ENCODE results near the gene CYP2U1.

DNA sequence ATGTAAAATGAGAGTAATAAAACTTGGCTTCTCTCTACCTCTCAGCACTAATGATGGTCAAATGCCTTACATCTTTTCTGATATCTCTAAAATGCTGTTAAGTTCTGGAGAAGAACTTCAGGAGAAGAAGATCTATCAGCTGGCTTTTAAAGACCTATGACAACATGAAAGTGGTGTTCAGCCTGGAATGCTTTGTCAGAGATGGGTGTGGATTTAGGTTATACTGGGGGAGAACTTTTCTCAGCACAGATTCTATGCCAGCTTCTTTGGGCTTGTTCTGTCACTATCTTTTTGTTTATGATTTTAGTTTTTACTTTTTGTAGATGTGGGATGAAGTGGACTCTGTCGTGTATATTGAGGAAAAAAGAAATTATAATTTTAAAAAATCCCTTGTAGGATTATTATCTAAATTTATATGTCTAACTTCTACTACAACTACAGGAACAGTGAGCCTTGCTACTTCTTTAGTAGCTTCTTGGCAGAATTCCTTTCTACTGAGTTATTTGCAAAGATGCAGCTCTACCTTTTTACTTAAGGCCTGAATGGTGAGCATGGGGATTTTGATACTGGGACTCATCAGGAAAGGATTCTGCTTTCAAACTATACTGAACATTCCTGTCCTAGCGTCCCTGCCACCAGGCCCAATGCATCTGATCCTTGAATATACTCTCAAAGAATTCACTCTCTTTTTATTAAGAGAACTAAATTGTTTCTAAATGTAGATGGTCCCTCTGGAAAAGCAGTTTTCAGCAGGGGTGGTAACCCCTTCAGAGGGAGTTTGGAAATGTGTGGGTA, 19.6 kb downstream of the CYP2U1 start:
- TF ChIP-seq FOXK2 (IDR thresholded peaks at IDR 0.05) (no peak), BHLHE40 (IDR thresholded peaks at IDR 0.05; ENCODE audit: borderline replicate concordance) (no peak), ELF4 (IDR thresholded peaks at IDR 0.05) (no peak), ARNT (IDR thresholded peaks at IDR 0.05) (no peak), ZNF384 (IDR thresholded peaks at IDR 0.05) (no peak), FOXM1 (IDR thresholded peaks at IDR 0.05; ENCODE audit: borderline replicate concordance) (no peak)
- TF ChIP-seq, protein P1, sequence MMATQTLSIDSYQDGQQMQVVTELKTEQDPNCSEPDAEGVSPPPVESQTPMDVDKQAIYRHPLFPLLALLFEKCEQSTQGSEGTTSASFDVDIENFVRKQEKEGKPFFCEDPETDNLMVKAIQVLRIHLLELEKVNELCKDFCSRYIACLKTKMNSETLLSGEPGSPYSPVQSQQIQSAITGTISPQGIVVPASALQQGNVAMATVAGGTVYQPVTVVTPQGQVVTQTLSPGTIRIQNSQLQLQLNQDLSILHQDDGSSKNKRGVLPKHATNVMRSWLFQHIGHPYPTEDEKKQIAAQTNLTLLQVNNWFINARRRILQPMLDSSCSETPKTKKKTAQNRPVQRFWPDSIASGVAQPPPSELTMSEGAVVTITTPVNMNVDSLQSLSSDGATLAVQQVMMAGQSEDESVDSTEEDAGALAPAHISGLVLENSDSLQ (IDR thresholded peaks at IDR 0.05) = no peak
